KOPT-K1 (cell line): ENCODE data around the gene PEX16.

Experiments used
- H3K27ac ChIP-seq: fragments of 200-600 bp; sonication (generic); 2 replicates; pipeline ENCODE4 v1.5.1; 2016; ENCODE audit warnings: antibody characterized with exemption, mild to moderate bottlenecking, low read depth, low read length; ENCODE audit not compliant: poor library complexity, severe bottlenecking
- H3K36me3 ChIP-seq: fragments of 200-600 bp; sonication (generic); 2 replicates; pipeline ENCODE4 v1.5.1; 2017; ENCODE audit warnings: antibody characterized with exemption, mild to moderate bottlenecking, low read length, moderate library complexity; ENCODE audit not compliant: insufficient read depth
- H3K9me3 ChIP-seq: fragments of 200-600 bp; sonication (generic); 2 replicates; pipeline ENCODE4 v1.5.1; 2017; ENCODE audit warnings: antibody characterized with exemption, low read length, mild to moderate bottlenecking; ENCODE audit not compliant: insufficient read depth, poor library complexity, severe bottlenecking

The PEX16 gene

DNA sequence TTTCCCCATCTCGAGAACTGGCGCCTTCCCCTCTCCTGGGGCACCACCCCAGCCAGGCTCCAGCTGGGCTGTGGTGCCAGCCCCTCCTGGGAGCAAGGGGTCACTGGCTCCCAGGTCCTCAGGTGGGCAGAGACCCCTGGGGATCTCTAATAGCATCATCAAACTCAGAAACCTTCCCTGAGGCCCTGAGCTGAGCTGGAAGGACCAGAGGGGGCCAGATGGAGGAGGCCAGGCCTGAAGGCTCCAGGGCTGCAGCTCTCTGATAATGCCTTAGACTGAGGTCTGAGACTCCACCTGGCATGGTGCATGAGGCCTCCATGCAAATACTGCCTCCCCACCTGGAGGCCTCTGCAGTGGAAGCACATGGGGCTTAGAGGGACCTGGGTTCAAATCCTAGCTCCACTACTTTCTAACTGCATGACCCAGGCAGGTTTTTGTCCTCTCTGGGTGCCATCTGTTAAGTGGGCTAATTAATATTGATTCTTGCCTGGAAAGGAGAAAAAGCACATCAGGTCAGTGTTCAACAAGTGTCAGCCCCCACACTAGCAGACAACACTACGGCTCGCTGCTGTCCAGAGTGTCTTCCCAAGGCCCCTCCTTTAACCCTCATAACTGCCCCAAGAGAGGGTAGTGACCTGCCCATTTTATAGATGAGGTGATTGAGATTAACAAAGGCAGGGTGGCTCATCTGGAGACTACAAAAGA lies 30.7 kb downstream of the PEX16 start:
- no peaks in the 10 kb centered on the region for H3K9me3 ChIP-seq
- H3K27ac ChIP-seq: no peak overlapping the region
- H3K36me3 ChIP-seq: peaks cover 5% of the 10 kb centered on the region; the same call in 1 of the 2 replicates

DNA sequence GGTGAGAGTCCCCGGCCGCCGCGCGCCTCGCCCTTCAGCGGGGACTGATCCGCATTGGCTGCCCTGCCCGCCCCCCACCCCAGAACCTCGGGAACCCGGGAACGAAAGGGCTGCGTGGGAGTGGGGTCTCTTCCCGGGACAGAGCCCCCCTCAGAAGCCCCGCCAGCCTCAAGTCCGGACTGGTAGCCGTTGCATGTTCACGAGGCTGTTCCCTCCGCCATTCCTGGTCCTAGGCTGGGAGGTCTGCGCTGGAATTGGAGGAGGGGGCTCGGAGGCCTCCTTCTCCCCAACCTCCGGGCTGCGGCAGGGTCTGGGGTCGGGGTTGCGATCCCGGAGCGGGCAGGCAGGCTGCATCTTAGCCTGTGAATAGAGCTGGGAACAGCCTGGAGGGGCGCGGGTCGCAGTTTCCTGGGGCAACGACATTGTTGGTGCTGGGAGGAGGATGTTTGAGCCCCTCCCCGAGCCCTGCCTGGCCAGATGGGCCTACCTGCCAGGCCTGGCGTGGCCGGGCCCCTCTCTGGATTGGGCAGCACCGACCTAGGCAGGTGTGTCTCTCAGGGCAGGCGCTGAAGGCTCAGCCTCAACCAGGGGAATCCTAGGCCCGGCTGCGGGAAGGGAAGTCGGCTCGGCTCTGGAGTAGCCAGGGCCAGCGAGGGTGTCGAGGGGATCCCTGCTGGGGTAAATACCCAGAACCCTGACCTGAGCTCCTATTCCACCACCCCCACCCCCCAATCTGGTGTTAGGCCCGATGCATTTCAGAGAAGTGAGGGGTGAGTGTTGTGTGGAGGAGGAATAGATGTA lies 31.6 kb downstream of the PEX16 start:
- no peak overlapping the region for H3K27ac ChIP-seq
- H3K36me3 ChIP-seq: peaks cover 13% of the 10 kb centered on the region
- no peaks in the 10 kb centered on the region for H3K9me3 ChIP-seq

DNA sequence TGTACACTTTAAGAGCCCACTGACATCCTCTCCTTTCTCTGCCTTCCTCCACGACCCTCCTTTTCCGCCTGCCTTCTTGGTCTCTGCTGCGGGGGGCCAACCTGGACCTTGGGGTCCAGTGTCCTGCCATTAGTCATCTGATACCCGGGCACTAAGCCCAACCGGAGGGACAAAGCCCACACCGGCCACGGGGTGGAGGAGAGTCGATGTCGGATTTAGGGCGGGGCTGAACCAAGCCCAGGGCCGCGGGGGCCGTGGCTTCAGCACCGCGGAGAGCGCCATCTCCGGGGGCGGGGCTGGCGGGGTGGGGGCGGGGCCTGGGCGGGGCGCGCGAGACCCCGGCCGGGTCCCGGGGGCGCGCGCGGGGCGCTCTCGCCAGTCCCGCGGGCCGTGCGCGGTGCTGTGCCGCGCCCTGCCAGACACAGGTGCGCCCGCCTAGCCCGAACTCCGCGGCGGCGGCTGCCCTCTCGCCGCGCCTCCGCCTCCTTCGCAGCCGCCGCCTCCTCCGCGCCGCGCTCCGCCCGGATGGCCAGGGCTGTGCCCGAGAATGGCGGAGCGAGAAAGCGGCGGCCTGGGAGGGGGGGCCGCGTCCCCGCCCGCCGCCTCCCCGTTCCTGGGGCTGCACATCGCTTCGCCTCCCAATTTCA lies 32.3 kb downstream of the PEX16 start, which contains the start of gene MAPK8IP1:
Gene MAPK8IP1, plus strand, starts transcription at position 378 of the 647 bp plus-strand sequence. Its CDS starts 170 bp downstream, at position 548.
- Histone ChIP-seq H3K9me3 (no peaks in the 10 kb centered on the region), H3K27ac (no peak within 1 kb of the TSS), H3K36me3 (peaks cover 20% of the 10 kb centered on the region)

DNA sequence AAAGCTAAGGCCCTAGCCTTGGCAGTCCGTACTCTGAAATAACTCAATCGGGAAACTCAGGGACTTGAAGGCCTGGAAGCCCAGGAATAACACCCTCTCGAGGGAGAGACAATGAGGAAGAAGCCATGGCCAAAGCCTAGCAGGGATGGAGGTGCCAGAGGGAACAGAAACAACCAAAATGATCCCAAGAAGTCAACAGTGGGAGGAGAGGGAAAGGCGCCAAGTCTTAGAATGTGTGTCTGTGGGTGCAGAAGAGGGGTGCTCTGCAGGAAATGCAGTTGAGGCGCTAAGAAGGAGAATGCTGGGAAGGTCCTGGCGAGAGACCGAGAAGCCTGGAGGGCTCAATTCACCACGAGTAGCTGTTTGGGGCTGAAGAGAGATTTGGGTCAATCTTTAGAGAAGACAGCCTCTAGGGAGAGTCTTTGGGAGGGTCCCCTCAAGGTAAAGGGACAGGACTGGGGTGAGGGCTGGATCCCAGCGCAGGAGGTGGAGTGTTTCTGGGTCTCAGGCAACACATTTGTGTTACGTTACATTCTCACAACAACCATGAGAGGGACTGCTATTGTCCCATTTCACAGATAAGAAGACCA lies 33.0 kb downstream of the PEX16 start:
- Histone ChIP-seq H3K27ac (no peak overlapping the region), H3K36me3 (peaks cover 27% of the 10 kb centered on the region), H3K9me3 (no peaks in the 10 kb centered on the region)

DNA sequence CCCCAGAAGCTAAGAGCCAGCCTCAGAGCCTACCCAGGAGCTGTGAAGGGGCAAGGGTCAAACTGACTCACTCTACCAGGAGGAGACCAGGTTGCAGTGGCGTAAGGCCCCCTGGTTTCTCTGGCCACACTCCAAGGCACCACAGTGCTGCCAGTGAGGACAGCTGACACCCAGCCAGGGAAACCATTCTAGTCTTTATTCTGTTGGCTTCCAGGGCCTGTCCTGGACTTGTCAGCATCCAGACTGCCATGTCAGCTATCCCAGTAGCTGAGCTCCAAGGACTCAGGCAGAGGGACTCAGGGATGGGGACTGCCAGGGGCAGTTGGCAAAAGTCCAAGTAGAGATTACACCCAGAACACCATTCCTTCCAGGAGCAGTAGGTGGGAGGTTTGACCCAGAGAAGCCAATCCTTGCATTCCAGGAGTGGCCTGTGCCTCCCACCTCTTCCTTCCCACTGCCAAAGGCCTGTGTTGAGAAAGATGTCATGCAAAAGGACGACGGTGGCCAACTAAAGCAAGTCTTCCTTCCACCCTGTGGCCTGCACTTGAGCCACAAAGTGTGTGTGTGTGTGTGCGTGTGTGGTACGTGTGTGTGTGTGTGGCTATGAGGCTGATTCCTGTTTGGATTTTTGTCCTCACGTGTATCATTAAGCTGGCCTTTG lies 35.8 kb downstream of the PEX16 start:
- Histone ChIP-seq H3K36me3 (peaks cover 49% of the 10 kb centered on the region), H3K9me3 (no peaks in the 10 kb centered on the region), H3K27ac (no peak overlapping the region)

DNA sequence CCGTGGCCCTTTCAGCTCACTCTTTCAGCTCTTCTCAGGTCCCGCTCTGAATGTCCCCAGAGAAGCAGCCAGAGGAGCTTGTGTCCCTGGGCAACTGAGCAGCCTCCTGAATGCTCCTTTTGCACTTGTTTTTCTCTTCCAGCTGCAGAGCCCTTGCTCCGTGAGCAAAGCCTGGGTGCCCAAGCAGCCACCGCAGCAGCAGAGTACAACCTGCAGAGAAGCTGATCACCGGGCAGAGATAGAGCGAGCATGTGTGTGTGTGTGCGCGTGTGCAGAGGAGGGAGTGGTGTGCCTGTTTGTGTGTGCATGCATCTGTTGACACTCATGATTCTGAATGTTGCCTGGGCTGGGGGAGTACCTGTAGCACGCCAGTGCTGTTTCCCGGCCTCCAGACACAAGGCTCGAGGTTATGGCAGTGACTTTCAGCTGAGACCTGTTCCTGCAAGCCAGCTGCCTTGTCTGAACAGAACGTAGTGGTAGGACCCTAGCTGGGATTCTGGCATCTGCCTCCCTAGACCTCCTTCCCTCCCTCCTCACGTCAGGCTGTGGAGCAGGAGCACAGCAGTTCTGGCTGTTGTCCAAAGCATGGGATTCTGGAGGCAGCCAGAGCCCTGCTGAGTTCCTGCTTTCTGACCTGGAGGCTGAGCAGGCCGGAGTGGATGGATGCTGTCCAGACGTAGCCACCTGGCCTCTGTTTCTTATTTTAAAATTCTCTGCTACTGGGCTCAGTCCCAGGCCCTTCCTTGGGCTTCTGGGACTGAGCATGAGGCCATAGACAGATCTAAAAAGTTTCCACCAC lies 36.7 kb downstream of the PEX16 start:
- no peak overlapping the region for H3K27ac ChIP-seq
- H3K36me3 ChIP-seq: peaks cover 57% of the 10 kb centered on the region

DNA sequence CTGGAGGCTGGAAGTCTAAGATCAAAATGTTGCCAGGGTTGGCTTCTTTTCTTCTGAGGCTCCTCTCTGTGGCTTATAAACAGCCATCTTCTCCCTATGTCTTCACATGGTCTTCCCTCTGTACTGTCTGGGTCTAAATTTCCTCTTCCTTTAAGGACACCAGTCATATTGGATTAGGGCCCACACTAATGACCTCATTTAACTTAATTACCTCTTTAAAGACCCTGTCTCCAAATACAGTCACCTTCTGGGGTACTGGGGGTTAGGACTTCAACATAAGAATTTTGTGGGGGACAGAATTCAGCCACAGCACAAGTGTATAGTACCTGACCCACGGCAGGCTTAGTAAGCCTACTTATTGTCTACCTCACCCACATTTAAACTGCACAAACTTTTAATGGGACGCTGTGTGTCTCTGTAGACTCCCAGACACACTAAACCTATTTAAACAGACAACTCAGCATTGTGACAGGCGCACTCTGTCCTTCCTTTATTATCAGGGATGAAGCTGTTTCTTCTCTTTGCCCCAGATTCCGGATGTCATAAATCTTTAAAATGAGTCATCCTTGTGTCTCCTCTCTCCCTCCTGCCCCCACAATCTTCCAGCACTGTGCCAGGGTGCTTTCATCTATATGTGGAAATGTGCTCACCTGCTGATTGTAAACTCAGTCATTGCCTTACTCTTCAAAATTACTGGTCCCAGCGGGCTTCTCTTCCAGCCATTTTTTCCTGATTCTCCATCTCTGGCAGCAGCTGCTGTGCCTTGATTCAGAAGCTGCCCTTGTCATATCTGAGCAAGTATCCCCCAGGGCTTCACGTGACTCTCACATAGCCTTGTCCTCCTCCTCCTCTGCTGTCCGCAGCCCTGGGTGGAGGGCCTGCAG lies 37.6 kb downstream of the PEX16 start:
- Histone ChIP-seq H3K36me3 (peaks cover 67% of the 10 kb centered on the region), H3K27ac (no peak overlapping the region), H3K9me3 (no peaks in the 10 kb centered on the region)

More for the DNA sequence above, 36.7 kb downstream of the PEX16 start:
- no peaks in the 10 kb centered on the region for H3K9me3 ChIP-seq

DNA sequence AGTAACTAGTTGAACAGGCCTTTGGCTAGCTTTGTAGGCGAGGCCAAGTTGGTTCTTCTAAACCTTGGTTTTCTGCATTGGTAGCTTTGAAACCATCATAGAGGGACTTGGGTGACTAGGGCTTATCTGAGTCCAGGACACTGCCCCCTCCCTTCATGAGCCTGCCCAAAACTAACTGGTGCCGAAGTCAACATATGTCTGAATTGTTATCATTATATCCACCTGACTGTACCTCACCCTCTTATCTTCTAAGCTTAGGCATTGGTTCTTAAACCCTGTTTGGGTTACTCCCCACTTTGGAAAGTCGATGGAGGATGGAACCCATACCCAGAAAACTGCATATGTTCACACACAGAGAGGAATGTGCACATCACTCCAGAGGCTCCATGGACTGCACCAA lies 39.8 kb downstream of the PEX16 start:
- Histone ChIP-seq H3K36me3 (peaks cover 85% of the 10 kb centered on the region), H3K9me3 (no peaks in the 10 kb centered on the region), H3K27ac (no peak overlapping the region)

DNA sequence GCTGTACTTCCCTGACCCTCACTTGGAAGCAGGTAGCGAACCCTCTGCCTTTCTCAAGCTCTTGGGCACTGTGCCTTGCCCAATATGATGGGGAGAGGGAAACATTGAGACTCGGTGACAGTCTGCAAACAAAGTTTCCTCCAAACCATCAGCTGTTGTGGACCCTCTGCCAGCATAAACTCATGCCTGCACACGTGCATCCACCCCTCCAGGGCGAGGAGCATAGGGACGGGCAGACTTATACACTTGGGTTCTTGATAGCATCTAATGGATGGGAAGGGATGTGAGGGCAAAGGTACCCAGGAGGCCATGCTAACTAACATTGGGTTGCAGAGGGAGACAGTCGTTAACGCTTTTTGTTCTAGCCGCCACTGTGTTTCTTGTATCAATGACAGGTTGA lies 40.5 kb downstream of the PEX16 start:
- Histone ChIP-seq H3K36me3 (peaks cover 87% of the 10 kb centered on the region), H3K9me3 (no peaks in the 10 kb centered on the region), H3K27ac (no peak overlapping the region)

DNA sequence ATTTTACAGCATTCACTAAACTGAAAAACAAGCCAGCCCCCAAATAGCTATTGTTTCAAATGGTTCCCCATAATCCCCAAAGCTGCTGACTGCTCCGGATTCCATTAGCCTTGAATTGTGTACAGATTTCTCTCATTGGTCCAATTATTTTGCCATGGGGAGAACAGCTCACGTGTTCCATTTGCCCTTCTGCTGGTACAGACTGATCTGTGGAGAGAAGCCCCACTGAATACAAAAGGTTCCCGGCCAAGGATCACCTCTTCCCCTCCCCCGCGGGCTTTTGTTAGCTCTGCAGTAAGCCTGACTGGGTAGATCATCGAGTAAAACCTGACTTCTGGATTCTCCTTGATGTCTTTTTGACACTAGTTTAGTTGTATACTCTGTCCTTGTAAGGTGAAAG lies 41.3 kb downstream of the PEX16 start:
- H3K27ac ChIP-seq: no peak overlapping the region
- no peaks in the 10 kb centered on the region for H3K9me3 ChIP-seq
- peaks cover 87% of the 10 kb centered on the region for H3K36me3 ChIP-seq

DNA sequence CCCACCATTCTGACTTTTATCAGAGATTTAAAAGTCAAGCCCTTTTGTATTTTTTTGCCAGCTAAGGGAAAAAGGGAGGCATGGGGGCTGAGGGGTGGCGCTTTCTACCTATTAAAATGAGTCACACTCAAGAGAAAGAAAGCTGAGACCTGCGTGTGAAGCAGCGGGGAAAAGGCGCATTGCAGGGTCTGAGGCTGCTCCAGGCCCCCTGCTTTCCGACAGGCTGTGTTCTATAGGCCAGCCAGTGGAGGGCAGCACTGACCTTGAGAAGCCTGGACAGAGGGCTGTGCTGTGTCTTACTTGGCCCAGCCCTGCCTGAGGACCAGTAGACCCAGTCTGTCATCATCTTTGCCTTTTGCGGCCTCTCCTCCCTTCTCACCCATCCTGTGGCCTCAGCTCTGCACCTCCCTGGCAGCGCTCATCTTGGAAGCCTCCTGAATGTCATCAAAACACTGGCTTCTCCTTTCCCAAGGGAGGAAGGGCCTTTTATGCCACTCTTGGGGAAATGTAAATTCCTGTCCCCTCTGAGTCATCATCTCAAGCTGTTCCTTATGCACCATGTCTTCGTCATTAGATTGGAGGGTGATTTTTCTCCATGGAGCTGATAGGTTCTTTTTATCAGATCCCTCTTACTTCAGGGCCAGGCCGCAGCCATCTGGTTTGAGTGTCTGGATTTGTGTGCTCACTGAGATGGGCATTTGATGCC lies 44.9 kb downstream of the PEX16 start:
- Histone ChIP-seq H3K9me3 (no peaks in the 10 kb centered on the region), H3K36me3 (peaks cover 94% of the 10 kb centered on the region), H3K27ac (no peak overlapping the region)

DNA sequence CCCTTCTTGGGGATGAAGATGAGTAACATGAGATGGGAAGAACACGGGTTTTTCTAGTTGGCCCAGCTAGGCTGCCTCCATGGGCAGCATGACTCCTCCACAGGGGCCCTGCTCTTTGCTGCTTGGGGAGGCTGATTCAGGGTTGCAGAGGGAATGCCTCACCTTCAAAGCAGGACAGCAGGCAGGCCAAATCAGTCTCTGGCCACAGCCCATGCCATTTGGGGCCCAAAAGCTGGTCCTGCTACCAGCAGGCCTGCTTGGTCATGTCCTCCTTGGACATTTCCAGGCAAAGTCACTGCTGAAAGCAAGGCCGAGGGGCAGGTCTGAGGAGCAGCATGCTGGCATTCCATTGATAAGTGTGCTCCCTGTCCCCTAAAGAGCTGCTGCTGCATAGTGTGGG lies 46.0 kb downstream of the PEX16 start:
- no peaks in the 10 kb centered on the region for H3K9me3 ChIP-seq
- H3K36me3 ChIP-seq: peaks cover 94% of the 10 kb centered on the region
- peak overlapping the region; percentile 24 for H3K27ac ChIP-seq

DNA sequence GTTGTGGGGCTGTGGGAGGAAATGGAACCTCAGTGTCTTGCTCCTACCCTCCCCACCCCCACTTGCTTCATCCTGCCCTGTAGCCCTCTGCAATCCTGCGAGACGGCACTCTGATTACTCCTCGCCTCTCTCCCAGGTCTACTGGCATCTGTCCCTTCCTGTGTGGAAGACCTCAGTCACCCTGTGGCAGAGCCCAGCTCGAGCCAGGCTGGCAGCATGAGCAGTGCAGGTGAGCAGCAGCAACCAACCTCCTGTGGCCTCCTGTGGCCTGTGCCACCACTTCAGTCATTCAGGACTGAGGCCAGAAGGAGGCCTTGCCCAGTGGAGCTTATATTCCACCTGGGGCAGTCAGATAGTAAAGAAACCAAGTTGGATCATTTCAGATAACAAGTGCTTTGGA lies 47.0 kb downstream of the PEX16 start:
- H3K36me3 ChIP-seq: peaks cover 93% of the 10 kb centered on the region
- no peaks in the 10 kb centered on the region for H3K9me3 ChIP-seq
- H3K27ac ChIP-seq: no peak overlapping the region
